Stimulated activated CD4-positive, alpha-beta T cell treated with anti-CD3 and anti-CD28 coated beads, TNF-alpha, amount 100 ng/mL, for 24 hours (primary cell): Measurements from ENCODE around the gene ATP13A4.

Source experiments
- DNase-seq, 3 experiments: peaks; one replicate each; pipeline ENCODE4 v3.0.0-alpha.2; 2020; ENCODE audit warnings: low read depth in 3 of 3

ATP13A4 gene

GRCh38 chr3:193391902-193392301 lies 162.8 kb downstream of the ATP13A4 start:
- DNase-seq = no peak

- no peak for DNase-seq
These were observed 165.4 kb downstream of the ATP13A4 start for GRCh38 chr3:193389335-193389734.

- DNase-seq = no peak
These were observed 166.3 kb downstream of the ATP13A4 start for GRCh38 chr3:193388361-193388760.

DNA sequence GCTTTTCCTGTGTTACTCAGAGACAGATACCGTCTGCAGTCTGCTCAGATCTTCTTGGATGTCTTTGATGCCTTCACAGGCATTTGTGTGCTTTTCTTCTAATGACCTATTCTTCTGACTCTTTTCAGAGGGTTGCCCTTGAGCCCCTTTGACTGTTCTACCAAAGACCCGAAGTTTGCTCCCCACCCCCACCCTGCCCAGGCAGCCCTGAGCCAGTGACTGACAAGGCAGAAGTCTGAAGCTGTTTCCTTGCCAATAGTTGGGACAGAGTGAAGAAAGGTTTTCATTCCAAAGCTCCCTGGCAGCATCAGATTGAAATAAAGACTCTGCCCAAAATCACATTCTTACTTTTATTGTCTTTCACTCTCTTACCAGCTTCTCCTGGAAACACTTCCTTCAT lies 167.1 kb downstream of the ATP13A4 start:
- no peak for DNase-seq

GRCh38 chr3:193378706-193379105 lies 176.0 kb downstream of the ATP13A4 start, which contains the start of gene ATP13A5:
Gene ATP13A5 (minus strand): TSS chr3:193378753. CDS start chr3:193378725, 28 bp downstream.
- no peak for DNase-seq

- no peak for DNase-seq
These were observed 177.1 kb downstream of the ATP13A4 start for GRCh38 chr3:193377591-193377990.

GRCh38 chr3:193375614-193376013 lies 179.1 kb downstream of the ATP13A4 start:
- DNase-seq = no peak

DNA sequence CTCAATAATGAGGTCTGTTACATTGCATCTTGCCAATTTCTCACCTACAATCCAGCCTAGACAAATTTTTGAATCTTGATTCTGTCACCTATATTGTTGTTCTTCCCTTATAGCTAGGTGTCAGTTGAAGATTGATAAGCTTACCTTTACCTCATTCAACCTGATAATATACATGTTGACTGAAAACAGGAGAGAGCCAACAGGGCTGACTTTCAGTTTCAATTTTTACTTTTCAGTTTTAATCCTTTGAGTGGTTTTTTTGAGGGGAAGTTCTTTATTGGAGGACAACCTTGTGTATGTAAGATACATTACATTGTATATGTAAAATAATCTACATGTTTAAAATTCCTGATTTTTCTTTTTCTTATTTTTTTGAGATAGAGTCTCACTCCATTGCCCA lies 181.9 kb downstream of the ATP13A4 start:
- DNase-seq = no peak

- DNase-seq = no peak
These were observed 186.8 kb downstream of the ATP13A4 start for GRCh38 chr3:193367868-193368267.

GRCh38 chr3:193357291-193357690 lies 197.4 kb downstream of the ATP13A4 start:
- DNase-seq = no peak

- no peak for DNase-seq
These were observed 200.3 kb downstream of the ATP13A4 start for GRCh38 chr3:193354423-193354822.
